HepG2 (cell line): ENCODE data around the gene ARMH1. TPM values are rescaled to one million over a fixed set of nuclear protein-coding genes. Genes with fewer than 3 reads are reported as not detected.
A peak's percentile ranks its signal among the peaks of the same experiment; 100 is the strongest.

Experiments used
- BORCS8-MEF2B ChIP-seq: sonication (generic); formaldehyde crosslinking; IDR thresholded peaks from 2 replicates; pipeline ENCODE4 v1.8.0; 2022; ENCODE audit warnings: mild to moderate bottlenecking, missing genetic modification reagents
- BRCA1 ChIP-seq: sonication (generic); formaldehyde crosslinking; IDR thresholded peaks from 2 replicates; pipeline ENCODE4 v1.4.0; 2020; ENCODE audit warnings: missing genetic modification reagents
- CEBPB ChIP-seq: IDR thresholded peaks from 2 replicates; pipeline ENCODE4 v1.6.1; 2011; ENCODE audit warnings: low read depth, low read length, improper control_type of control experiment, borderline replicate concordance
- CENPT ChIP-seq: sonication (generic); formaldehyde crosslinking; IDR thresholded peaks from 2 replicates; pipeline ENCODE4 v1.8.0; 2022; ENCODE audit warnings: low read depth, mild to moderate bottlenecking, moderate library complexity, missing genetic modification reagents
- FIP1L1 ChIP-seq: fragments of 200-400 bp; formaldehyde crosslinking; IDR thresholded peaks from 2 replicates; pipeline ENCODE4 v1.6.1; 2018; ENCODE audit warnings: low read depth, mild to moderate bottlenecking, low read length, moderate library complexity, borderline replicate concordance; ENCODE audit not compliant: insufficient read depth
- GLMP ChIP-seq: sonication (generic); formaldehyde crosslinking; IDR thresholded peaks from 2 replicates; pipeline ENCODE4 v1.9.0; 2021; ENCODE audit warnings: missing genetic modification reagents, mild to moderate bottlenecking, borderline replicate concordance
- HES4 ChIP-seq: sonication (generic); formaldehyde crosslinking; IDR thresholded peaks from 2 replicates; pipeline ENCODE4 v1.9.0; 2021; ENCODE audit warnings: mild to moderate bottlenecking, missing genetic modification reagents, borderline replicate concordance
- MAFK ChIP-seq, 2 experiments: IDR thresholded peaks in 1 of 2; conservative IDR thresholded peaks in 1 of 2; 2 replicates each; pipeline ENCODE4 v1.6.1; 2011; ENCODE audit warnings: improper control_type of control experiment in 2 of 2, low read length in 2 of 2
- MXD3 ChIP-seq: IDR thresholded peaks from 2 replicates; pipeline ENCODE4 v1.6.1; 2016; ENCODE audit warnings: mild to moderate bottlenecking, missing biosample characterization, missing genetic modification reagents
- NCOA1 ChIP-seq: sonication (generic); formaldehyde crosslinking; IDR thresholded peaks from 2 replicates; pipeline ENCODE4 v1.9.0; 2021; ENCODE audit warnings: missing genetic modification reagents
- ONECUT2 ChIP-seq: sonication (generic); formaldehyde crosslinking; IDR thresholded peaks from 2 replicates; pipeline ENCODE4 v1.4.0; 2020; ENCODE audit warnings: missing genetic modification reagents
- PITX1 ChIP-seq: sonication (generic); formaldehyde crosslinking; IDR thresholded peaks from 2 replicates; pipeline ENCODE4 v1.5.1; 2020; ENCODE audit warnings: mild to moderate bottlenecking, missing genetic modification reagents
- SMARCE1 ChIP-seq: fragments of 450-650 bp; IDR thresholded peaks from 2 replicates; pipeline ENCODE4 v1.6.1; 2017; ENCODE audit warnings: borderline replicate concordance
- TCF7 ChIP-seq: sonication (generic); IDR thresholded peaks from 2 replicates; pipeline ENCODE4 v1.6.1; 2016; ENCODE audit warnings: antibody characterized with exemption, low read depth
- TP53 ChIP-seq: sonication (generic); formaldehyde crosslinking; conservative IDR thresholded peaks from 2 replicates; pipeline ENCODE4 v1.4.0; 2020; ENCODE audit warnings: missing genetic modification reagents
- ZMAT3 ChIP-seq: sonication (generic); formaldehyde crosslinking; conservative IDR thresholded peaks from 2 replicates; pipeline ENCODE4 v1.7.0; 2021; ENCODE audit warnings: missing genetic modification reagents
- ZNF124 ChIP-seq: sonication (generic); formaldehyde crosslinking; IDR thresholded peaks from 2 replicates; pipeline ENCODE4 v1.4.0; 2020; ENCODE audit warnings: missing genetic modification reagents
- ZNF280D ChIP-seq: sonication (generic); formaldehyde crosslinking; IDR thresholded peaks from 2 replicates; pipeline ENCODE4 v1.5.1; 2020; ENCODE audit warnings: mild to moderate bottlenecking, missing genetic modification reagents
- ZNF382 ChIP-seq: sonication (generic); formaldehyde crosslinking; IDR thresholded peaks from 2 replicates; pipeline ENCODE4 v1.5.0; 2020; ENCODE audit warnings: missing genetic modification reagents, mild to moderate bottlenecking, borderline replicate concordance
- ZNF446 ChIP-seq: sonication (generic); formaldehyde crosslinking; IDR thresholded peaks from 2 replicates; pipeline ENCODE4 v1.5.0; 2020; ENCODE audit warnings: mild to moderate bottlenecking, missing genetic modification reagents
- ZNF605 ChIP-seq: sonication (generic); formaldehyde crosslinking; IDR thresholded peaks from 2 replicates; pipeline ENCODE4 v1.8.0; 2022; ENCODE audit warnings: mild to moderate bottlenecking, missing genetic modification reagents
- ZNF746 ChIP-seq: sonication (generic); formaldehyde crosslinking; IDR thresholded peaks from 2 replicates; pipeline ENCODE4 v1.8.0; 2022; ENCODE audit warnings: mild to moderate bottlenecking, missing genetic modification reagents
- ZNF747 ChIP-seq: sonication (generic); formaldehyde crosslinking; IDR thresholded peaks from 2 replicates; pipeline ENCODE4 v1.8.1; 2023; ENCODE audit warnings: missing genetic modification reagents, mild to moderate bottlenecking, borderline replicate concordance
- ZNF781 ChIP-seq: sonication (generic); formaldehyde crosslinking; IDR thresholded peaks from 2 replicates; pipeline ENCODE4 v1.5.1; 2020; ENCODE audit warnings: borderline replicate concordance, mild to moderate bottlenecking, missing genetic modification reagents; ENCODE audit errors: not compliant biosample characterization
- ZNF816 ChIP-seq: sonication (generic); formaldehyde crosslinking; IDR thresholded peaks from 2 replicates; pipeline ENCODE4 v1.8.0; 2022; ENCODE audit warnings: missing genetic modification reagents, mild to moderate bottlenecking, borderline replicate concordance
- ZNF878 ChIP-seq: sonication (generic); formaldehyde crosslinking; IDR thresholded peaks from 2 replicates; pipeline ENCODE4 v1.8.1; 2023; ENCODE audit warnings: mild to moderate bottlenecking, missing genetic modification reagents, moderate library complexity
- polyA plus RNA-seq, 8 experiments: library from polyadenylated mRNA; depleted of rRNA in 3 of 8; stranded (reverse) in 7 of 8; unstranded in 1 of 8; fragments of >200 nt; fragmentation: Illumina TruSeq in 4 of 8; extraction: Trizol in 4 of 8; gene quantifications; 2 replicates each; pipeline versions ENCODE4 v1.2.1 to v1.2.3, GENCODE V29; 2011 to 2016; ENCODE audit warnings: low read depth in 4 of 8, missing spikeins in 1 of 8, mixed read lengths in 1 of 8; ENCODE audit not compliant: insufficient read depth in 1 of 8
- total RNA-seq, 5 experiments: library from RNA; depleted of rRNA; stranded (reverse); fragments of >200 nt; fragmentation: Illumina TruSeq; extraction: Trizol; gene quantifications; 2 replicates each; pipeline ENCODE4 v1.2.3, GENCODE V29; 2016; ENCODE audit warnings: low read depth in 1 of 5

Gene ARMH1
- total and polyA plus RNA-seq, 2 of the 13 experiments (the other 11 are each of a cell fraction or from before 2014, with no cell fraction given) = 0.69 TPM; not detected in 1

- TF ChIP-seq BRCA1 (CRISPR knock-in tag) (no peak), TP53 (CRISPR knock-in tag) (no peak), PITX1 (peak; percentile 27; the same call in 1 of the 2 replicates), ZNF816 (CRISPR knock-in tag) (no peak; the same call in 1 of the 2 replicates), ONECUT2 (CRISPR knock-in tag) (peak; percentile 19; the same call in 1 of the 2 replicates), ZNF382 (CRISPR knock-in tag) (no peak), ZNF747 (no peak), ZNF280D (no peak), ZNF781 (CRISPR knock-in tag) (peak; percentile 53), CEBPB (no peak), TCF7 (no peak), FIP1L1 (no peak), ZMAT3 (0 out of 2 replicates have a peak, but pooled peaks have one; percentile 10), ZNF605 (no peak), BORCS8-MEF2B (CRISPR knock-in tag) (peak; percentile 88), NCOA1 (no peak), ZNF446 (CRISPR knock-in tag) (peak; percentile 21; the same call in 1 of the 2 replicates), CENPT (CRISPR knock-in tag) (no peak), HES4 (CRISPR knock-in tag) (no peak), ZNF124 (0 out of 2 replicates have a peak, but pooled peaks have one; percentile 62), MAFK (conservative IDR thresholded peaks at IDR 0.05 in 1 of 2, IDR thresholded peaks at IDR 0.05 in 1 of 2; ENCODE audit: low read length in 2 of 2) (no peak), SMARCE1 (no peak), GLMP (CRISPR knock-in tag) (no peak), ZNF746 (CRISPR knock-in tag) (no peak), MXD3 (CRISPR knock-in tag) (0 out of 2 replicates have a peak, but pooled peaks have one; percentile 57), ZNF878 (CRISPR knock-in tag) (peak; percentile 78; the same call in 1 of the 2 replicates)
Observed at GRCh38 chr1:44739307-44740178, 65.0 kb downstream of the ARMH1 start, which contains the start of gene KIF2C (continued).
